Measurements from ENCODE around the gene HDAC9. TPM values are rescaled to one million over a fixed set of nuclear protein-coding genes. Genes with fewer than 3 reads are reported as not detected.

HDAC9 gene
- total and polyA plus RNA-seq, 12 donors, result 2.6 to 23.1 (median 7.5) TPM

DNA sequence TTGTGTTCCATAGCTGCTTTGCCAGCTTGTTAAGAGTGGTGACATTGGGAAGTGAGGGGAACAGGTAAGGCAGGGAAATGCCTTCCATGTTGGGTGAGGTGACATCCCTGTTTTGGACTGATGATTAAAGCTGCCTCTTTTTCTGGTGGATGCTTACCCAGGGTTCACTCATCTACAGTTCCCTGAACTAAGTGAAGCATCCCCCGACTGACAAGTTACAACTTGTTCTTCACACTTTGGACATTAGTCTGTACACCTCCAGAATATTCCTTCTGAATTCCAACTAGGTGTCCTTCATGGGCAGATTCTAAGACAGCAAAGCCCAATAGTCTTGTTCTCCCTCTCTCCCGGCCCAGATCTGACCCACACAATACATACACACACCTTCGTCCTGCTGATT is 63.4 kb downstream of the HDAC9 start:
- WGBS, 4 donors, result 83 to 92% (median 90%) methylated on average over 3 of the region's 3 CpGs
- H3K4me1 ChIP-seq (replicated peaks in 1 of 2), result no peaks in the 10 kb centered on the region
- no peak overlapping the region for H3K27ac ChIP-seq
- DNase-seq, result no peak
- no peaks in the 10 kb centered on the region for H3K27me3 ChIP-seq
- no peak for TF ChIP-seq POLR2A (IDR thresholded peaks at IDR 0.05)
- TF ChIP-seq, protein P1, sequence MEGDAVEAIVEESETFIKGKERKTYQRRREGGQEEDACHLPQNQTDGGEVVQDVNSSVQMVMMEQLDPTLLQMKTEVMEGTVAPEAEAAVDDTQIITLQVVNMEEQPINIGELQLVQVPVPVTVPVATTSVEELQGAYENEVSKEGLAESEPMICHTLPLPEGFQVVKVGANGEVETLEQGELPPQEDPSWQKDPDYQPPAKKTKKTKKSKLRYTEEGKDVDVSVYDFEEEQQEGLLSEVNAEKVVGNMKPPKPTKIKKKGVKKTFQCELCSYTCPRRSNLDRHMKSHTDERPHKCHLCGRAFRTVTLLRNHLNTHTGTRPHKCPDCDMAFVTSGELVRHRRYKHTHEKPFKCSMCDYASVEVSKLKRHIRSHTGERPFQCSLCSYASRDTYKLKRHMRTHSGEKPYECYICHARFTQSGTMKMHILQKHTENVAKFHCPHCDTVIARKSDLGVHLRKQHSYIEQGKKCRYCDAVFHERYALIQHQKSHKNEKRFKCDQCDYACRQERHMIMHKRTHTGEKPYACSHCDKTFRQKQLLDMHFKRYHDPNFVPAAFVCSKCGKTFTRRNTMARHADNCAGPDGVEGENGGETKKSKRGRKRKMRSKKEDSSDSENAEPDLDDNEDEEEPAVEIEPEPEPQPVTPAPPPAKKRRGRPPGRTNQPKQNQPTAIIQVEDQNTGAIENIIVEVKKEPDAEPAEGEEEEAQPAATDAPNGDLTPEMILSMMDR (IDR thresholded peaks at IDR 0.05), result no peak
- no peaks in the 10 kb centered on the region for H3K9me3 ChIP-seq (replicated peaks in 1 of 3)
- H3K4me3 ChIP-seq, result no peak overlapping the region
- intact Hi-C loops (cut with DNase I), result no loop called here
- H3K36me3 ChIP-seq (replicated peaks in 1 of 2), result no peaks in the 10 kb centered on the region

DNA sequence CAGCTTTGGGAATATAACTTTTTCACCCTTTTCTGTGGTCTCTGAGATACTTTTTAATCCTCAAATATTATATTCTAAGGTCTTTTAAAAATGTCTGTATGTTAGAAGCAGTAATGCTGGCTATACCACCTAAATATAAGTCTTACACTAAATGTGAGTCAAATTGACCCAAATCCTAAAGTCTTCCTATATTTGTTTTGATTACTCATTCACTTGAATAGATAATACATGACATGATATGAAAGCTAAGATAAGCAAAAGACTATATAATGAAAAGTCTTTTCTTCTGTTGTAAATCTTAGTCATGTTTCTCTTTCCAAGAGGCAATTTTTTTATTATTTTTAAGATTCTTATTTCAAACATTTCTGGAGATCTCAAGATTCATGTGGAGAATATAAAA is 64.2 kb downstream of the HDAC9 start:
- Histone ChIP-seq H3K27me3 (no peaks in the 10 kb centered on the region), H3K9me3 (replicated peaks in 1 of 3) (no peaks in the 10 kb centered on the region), H3K27ac (no peak overlapping the region), H3K4me1 (replicated peaks in 1 of 2) (no peaks in the 10 kb centered on the region), H3K4me3 (no peak overlapping the region), H3K36me3 (replicated peaks in 1 of 2) (no peaks in the 10 kb centered on the region)
- intact Hi-C loops (cut with DNase I), result no loop called here
- DNase-seq, result no peak
- TF ChIP-seq, protein P1 (IDR thresholded peaks at IDR 0.05), result no peak
- no peak for TF ChIP-seq POLR2A (IDR thresholded peaks at IDR 0.05)

DNA sequence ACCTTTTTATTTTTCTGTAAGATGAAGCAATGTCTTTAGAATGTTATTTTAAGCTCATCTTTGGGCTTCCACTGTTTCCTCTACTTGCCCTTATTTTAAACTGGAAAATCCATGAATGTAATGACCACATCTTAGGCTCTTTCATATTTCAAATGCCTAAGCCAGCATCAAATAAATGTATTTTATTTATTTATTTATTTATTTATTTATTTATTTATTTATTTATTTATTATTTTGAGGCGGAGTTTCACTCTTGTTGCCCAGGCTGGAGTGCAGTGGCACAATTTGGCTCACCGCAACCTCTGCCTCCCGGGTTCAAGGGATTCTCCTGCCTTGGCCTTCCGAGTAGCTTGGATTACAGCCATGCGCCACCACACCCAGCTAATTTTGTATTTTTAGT is 69.2 kb downstream of the HDAC9 start:
- Histone ChIP-seq H3K27me3 (no peaks in the 10 kb centered on the region), H3K27ac (no peak overlapping the region), H3K36me3 (replicated peaks in 1 of 2) (no peaks in the 10 kb centered on the region), H3K4me3 (no peak overlapping the region), H3K4me1 (replicated peaks in 1 of 2) (no peaks in the 10 kb centered on the region), H3K9me3 (replicated peaks in 1 of 3) (no peaks in the 10 kb centered on the region)
- intact Hi-C loops (cut with DNase I), result no loop called here
- no peak for DNase-seq
- TF ChIP-seq, protein P1 (IDR thresholded peaks at IDR 0.05), result no peak
- TF ChIP-seq POLR2A (IDR thresholded peaks at IDR 0.05), result no peak
- 96 to 97% (median 97%) methylated on average over 5 of the region's 5 CpGs for WGBS, 4 donors

DNA sequence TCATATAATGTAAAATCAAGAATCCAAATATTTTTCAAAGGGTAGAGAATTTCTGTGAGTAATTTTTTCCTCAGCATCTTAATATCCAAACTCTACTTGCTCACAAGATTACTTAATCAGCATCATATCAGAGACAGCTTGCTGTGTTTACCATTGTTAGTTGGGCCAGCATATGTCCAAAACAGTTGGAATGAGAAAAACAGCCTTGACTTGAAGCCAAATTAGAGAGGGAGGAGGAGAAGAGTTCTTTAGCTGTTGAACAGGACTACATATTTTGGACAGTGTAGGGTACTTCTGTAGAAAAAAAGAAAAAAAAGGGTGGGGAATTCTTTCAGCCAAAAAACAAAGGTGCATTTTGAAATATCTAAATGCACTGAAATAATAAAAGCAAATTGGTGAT is 69.8 kb downstream of the HDAC9 start:
- no peak for TF ChIP-seq POLR2A (IDR thresholded peaks at IDR 0.05)
- TF ChIP-seq, protein P1 (IDR thresholded peaks at IDR 0.05), result no peak
- Histone ChIP-seq H3K36me3 (replicated peaks in 1 of 2) (no peaks in the 10 kb centered on the region), H3K27me3 (no peaks in the 10 kb centered on the region), H3K9me3 (replicated peaks in 1 of 3) (no peaks in the 10 kb centered on the region), H3K4me3 (no peak overlapping the region), H3K4me1 (replicated peaks in 1 of 2) (no peaks in the 10 kb centered on the region), H3K27ac (no peak overlapping the region)
- intact Hi-C loops (cut with DNase I), result no loop called here
- DNase-seq, result no peak

Data from adrenal gland (tissue), 12 donors.